MG63 (cell line): ENCODE results near the gene RBMS1. TPM values are rescaled to one million over a fixed set of nuclear protein-coding genes. Genes with fewer than 3 reads are reported as not detected.

Experiments
- DNase-seq: peaks from one replicate; pipeline ENCODE4 v3.0.0-alpha.2; 2020
- H3K27me3 ChIP-seq: fragments of 250-450 bp; sonication (Bioruptor Pico); 2 replicates; pipeline ENCODE4 v1.5.1; 2020; ENCODE audit warnings: mild to moderate bottlenecking, moderate library complexity
- H3K36me3 ChIP-seq: fragments of 250-450 bp; sonication (Bioruptor Pico); 2 replicates; pipeline ENCODE4 v1.5.1; 2020; ENCODE audit warnings: mild to moderate bottlenecking, moderate library complexity
- H3K4me3 ChIP-seq: fragments of 250-450 bp; sonication (Bioruptor Pico); 2 replicates; pipeline ENCODE4 v1.5.1; 2020; ENCODE audit warnings: mild to moderate bottlenecking, moderate library complexity
- H3K9me3 ChIP-seq: fragments of 250-450 bp; sonication (Bioruptor Pico); 2 replicates; pipeline ENCODE4 v1.5.1; 2020; ENCODE audit warnings: mild to moderate bottlenecking, moderate library complexity
- total RNA-seq: library from RNA; depleted of rRNA; stranded (reverse); fragments of >200 nt; shearing (Covaris generic); gene quantifications from 2 replicates; pipeline ENCODE4 v1.2.3, GENCODE V29; 2014; ENCODE audit warnings: low replicate concordance

Gene RBMS1
- total RNA-seq, 1 experiment from 2014 or later = 38.7 TPM

DNA sequence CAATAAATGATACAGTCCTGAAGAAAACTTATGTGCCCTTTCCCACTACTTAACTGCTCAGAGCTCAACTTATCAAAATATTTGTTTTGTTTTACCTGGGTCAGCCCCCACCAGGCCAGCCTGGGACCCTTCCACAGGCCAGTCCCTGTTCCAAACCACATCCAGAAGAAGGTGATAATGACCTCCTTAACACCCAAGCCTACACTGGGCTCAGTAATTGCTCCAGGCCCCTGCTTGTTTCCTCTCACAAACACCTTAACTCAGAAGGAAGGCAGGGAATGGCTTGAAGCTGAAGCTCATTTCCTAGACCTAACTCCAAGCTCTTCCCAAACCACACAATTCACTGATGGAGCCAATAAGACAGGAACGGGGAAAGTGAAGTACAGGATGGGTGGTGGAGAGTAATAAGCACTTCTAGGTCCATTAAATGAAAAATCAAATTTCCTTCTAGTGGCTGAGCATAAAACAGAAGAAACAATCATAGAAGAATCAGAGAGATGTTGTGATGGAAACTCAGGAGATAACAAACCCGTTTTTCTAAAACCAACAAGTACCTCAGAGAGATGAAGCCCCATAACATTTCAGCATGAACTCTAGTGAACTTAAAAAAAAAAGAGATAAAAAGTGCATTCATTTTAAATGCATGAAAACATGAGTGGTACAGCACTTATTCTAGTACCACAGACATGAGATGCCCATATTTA is 160.1 kb downstream of the RBMS1 start:
- H3K9me3 ChIP-seq = no peaks in the 10 kb centered on the region
- no peaks in the 10 kb centered on the region for H3K27me3 ChIP-seq
- no peak for DNase-seq
- H3K36me3 ChIP-seq = peaks cover 17% of the 10 kb centered on the region
- no peak overlapping the region for H3K4me3 ChIP-seq

DNA sequence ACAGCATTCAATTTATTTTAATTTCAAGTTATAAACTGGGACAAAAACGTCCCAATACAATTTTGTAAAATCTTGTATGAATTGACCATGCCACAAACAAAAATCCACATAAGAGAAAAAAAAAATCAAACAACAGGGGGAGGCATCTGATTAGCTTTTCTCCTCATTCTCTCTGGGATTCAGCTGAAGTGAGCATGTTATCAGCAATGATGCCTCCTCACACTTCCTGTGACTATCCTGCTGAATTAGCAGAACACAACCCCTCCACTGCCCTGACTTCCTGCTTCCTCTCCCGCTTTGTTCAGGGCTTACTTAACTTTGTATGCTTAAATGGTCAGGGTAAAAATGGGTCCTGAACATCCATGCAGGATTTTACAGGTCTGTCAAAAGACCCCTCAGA is 161.3 kb downstream of the RBMS1 start:
- peaks cover 17% of the 10 kb centered on the region for H3K36me3 ChIP-seq
- H3K4me3 ChIP-seq = no peak overlapping the region
- DNase-seq = no peak
- H3K27me3 ChIP-seq = no peaks in the 10 kb centered on the region
- H3K9me3 ChIP-seq = no peaks in the 10 kb centered on the region

DNA sequence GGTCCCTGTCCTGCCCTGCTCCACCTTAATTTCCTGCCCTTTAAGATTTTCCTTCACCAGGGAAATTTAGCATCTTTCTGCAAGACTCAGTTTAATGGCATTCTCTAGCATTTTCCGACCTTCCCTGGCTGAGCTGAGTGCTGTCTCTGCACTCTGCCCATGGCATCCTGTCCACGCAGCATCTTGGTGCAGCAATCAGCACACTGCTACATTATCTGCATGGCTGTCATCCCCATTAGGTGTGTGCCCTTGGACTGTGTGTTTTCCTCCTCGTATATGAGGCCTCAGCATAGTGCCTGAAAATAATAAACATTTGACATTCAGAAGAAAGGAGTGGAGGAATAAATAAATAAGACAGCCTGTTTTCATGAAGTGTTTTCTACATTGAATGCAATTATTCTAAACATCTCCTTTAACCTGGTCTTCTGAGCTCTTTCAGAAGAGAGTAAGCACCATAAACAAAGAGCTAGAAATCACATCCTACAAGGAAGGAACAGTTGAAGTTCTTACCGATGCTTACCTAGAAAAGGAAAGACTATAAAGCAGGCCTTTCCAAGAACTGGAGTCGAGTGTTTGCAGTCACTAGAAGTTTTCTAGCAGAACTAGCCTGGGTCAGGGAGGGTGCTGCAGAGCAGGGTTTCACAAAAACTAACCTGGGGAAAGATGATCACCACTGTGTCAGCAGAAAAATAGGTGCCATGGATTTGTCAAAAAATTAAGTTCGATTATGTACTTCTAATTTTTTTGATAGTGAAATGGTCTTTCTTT is 162.2 kb downstream of the RBMS1 start:
- peaks cover 17% of the 10 kb centered on the region for H3K36me3 ChIP-seq
- H3K4me3 ChIP-seq = no peak overlapping the region

DNA sequence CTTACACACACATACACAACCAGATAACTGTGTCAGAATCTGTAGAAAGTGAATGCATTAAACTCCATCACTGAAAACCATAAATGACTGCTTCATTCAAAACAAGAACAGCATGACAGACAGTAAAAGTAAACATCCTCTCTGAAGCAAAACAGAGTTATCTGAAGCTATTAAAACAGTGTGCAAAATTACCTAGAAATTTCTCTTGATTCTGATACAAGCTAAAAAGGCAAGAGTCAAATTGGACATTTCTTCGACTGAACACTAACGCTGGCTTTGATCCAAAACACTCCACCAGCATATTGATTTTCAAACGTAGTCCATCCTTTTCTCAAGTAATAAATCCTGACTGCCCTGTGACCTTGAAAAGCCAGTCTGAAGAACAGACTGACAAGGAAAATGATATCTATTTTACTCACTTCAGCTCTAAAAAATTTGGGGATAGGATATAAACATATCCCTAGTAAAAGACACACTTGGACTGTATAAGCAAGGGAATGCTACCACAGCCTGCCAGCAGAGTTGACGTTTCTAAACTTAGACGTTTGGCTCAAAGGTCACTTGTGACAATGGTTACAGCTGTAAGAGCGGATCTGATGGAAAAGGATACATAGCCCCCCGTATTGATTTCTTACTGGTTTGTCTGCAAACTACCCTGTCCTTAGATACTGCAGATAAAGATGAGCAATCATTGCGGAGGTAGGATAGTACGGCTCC is 164.6 kb downstream of the RBMS1 start:
- Histone ChIP-seq H3K9me3 (no peaks in the 10 kb centered on the region), H3K27me3 (no peaks in the 10 kb centered on the region), H3K4me3 (no peak overlapping the region), H3K36me3 (peaks cover 25% of the 10 kb centered on the region)
- no peak for DNase-seq

More for the DNA sequence above, 162.2 kb downstream of the RBMS1 start:
- no peak for DNase-seq
- H3K27me3 ChIP-seq = no peaks in the 10 kb centered on the region
- H3K9me3 ChIP-seq = no peaks in the 10 kb centered on the region

DNA sequence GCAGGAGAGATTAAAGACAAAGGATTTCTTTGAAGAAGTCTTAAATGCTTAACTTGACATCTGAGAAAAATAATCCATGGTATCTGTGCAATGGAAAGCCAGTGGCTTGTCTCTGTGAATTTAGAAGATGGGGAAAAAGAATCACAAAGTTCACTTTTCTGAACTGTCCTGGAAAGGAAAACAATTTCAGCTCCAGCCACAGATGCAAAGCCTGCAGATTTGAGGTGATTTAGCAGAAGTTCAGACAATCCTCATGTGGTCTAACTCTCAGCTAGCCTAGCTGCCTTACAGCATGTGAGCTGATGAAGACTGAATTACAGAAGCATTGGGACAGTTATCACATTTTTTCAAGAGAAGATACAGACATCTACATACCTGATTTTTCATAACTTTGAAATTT is 166.8 kb downstream of the RBMS1 start:
- no peak overlapping the region for H3K4me3 ChIP-seq
- no peak for DNase-seq
- H3K27me3 ChIP-seq = no peaks in the 10 kb centered on the region
- H3K9me3 ChIP-seq = no peaks in the 10 kb centered on the region
- peaks cover 28% of the 10 kb centered on the region for H3K36me3 ChIP-seq

DNA sequence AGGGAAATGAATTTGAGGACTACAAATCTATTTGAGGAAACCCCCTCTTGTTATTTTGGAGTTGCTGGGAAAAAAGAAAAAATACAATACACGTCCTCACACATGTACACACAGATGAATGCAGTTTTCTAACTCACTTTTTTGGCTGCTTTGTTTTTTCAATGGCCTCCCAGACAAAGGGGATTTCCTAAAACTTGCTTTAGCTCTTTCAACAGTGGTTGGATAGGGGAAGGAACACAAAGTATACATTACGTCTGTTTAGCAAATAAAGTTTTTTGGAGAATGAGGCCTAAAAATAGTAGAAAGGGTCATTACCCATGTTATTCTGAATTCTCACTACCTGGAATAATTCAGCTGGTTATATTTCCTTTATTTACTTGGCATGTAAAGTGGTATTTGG is 168.2 kb downstream of the RBMS1 start:
- H3K27me3 ChIP-seq = no peaks in the 10 kb centered on the region
- H3K36me3 ChIP-seq = peaks cover 21% of the 10 kb centered on the region
- no peaks in the 10 kb centered on the region for H3K9me3 ChIP-seq
- no peak for DNase-seq
- H3K4me3 ChIP-seq = no peak overlapping the region

DNA sequence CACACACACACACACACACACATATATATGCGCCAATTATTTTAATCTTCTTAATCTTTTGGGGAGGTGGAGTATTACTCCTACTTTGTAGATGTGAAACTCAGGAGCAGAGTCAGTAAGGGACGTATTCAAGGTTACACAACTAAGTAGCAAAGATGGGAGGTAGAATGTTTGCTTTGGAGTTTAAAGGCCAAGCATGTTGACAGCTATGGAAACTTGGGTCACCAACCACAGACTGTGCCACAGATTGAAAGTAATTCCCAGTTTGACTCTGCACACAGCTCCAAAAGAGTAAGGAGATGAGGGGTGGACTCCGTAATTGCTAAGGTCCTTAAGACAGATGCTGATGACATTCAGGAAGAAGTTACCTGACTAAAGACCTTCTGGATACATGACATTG is 168.7 kb downstream of the RBMS1 start:
- no peak for DNase-seq
- peaks cover 18% of the 10 kb centered on the region for H3K36me3 ChIP-seq
- H3K27me3 ChIP-seq = no peaks in the 10 kb centered on the region
- H3K4me3 ChIP-seq = no peak overlapping the region
- no peaks in the 10 kb centered on the region for H3K9me3 ChIP-seq

DNA sequence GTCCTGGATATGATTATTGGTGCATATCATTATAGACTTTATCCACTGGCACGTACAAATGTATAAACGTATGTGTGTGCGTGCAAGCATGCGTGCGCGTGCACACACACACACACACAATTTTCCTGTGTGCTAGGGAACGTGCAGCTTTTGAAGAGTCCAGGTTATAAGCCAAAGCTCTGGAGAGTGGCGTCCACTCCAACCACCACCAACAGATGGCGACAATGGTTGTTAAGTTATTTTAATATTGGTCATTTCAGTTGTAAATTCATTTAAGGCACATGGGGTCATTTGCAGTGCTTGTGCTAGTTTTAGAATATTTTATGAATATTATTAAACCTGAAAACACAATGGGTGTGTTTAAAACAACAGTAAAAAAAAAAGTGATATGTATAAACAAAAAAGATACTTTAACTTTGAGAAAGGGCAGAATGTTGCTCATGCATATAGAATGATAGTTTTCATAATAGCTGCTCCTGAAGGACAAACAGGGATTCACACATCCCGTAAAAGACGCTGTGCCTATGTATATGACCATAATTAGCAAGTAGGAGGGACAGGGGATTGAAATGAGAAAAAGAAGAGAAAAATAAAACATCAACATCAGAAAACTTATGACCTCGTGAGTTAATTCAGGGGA is 169.3 kb downstream of the RBMS1 start:
- H3K36me3 ChIP-seq = peaks cover 12% of the 10 kb centered on the region
- no peak overlapping the region for H3K4me3 ChIP-seq
- peak; percentile 41 for DNase-seq
- H3K27me3 ChIP-seq = no peaks in the 10 kb centered on the region
- H3K9me3 ChIP-seq = no peaks in the 10 kb centered on the region

DNA sequence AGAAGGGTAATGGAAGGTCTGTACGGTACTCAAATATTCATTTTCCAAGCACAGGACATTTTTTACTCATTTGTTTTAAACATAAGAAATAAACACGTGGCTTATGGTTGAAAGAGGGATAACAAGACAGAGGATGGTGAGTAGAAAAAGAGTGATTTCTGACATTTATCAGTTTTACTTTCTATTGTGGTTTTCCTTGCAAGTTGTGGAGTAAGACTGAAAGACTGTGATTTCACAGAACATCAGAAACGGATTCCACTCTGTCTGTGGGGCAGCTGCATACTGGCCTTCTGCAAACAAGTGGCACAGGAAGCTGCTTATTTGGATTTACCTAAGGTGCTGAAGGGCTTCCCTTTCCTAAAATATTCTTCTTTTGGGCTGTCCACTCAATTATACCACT is 171.3 kb downstream of the RBMS1 start:
- H3K9me3 ChIP-seq = no peaks in the 10 kb centered on the region
- no peaks in the 10 kb centered on the region for H3K27me3 ChIP-seq
- peaks cover 13% of the 10 kb centered on the region for H3K36me3 ChIP-seq
- no peak overlapping the region for H3K4me3 ChIP-seq
- no peak for DNase-seq

DNA sequence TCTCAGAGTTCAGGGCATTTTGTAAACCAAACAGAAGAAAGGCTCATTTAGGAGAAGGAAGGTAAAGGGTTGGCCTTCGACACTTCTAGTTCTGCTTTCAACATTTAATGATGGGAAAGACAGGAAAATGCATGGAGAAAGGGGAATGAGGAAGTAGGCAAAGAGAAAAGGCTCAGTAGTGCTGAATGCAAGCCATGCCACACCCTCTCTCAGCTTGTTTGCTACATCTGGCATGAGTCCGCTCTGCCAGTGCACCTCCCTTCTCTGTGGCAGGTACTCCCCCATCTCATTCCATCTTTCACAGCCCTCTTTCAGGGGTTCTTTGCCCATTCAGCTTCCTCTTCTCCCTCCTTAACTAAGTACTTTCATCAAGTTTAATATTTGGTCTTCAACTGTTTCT is 172.6 kb downstream of the RBMS1 start:
- Histone ChIP-seq H3K9me3 (no peaks in the 10 kb centered on the region), H3K27me3 (no peaks in the 10 kb centered on the region), H3K4me3 (no peak overlapping the region), H3K36me3 (peaks cover 23% of the 10 kb centered on the region)
- no peak for DNase-seq

DNA sequence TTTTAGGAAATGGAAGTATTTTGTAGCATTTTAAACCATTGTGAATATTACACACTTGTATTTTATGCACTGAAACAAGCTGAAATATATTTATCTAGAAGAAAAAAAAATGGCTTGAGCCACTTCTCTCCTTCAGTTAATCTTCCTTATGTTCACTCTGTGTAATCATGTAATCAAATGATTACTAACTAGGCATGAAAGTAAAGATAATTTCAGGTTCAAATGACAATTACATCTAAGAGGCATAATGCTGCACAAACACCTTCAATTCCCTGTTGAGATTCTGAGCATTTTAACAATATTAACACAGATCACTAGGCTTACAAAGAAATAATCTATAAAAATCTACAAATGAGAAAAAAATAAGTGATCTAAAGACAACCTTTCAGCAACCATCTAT is 173.9 kb downstream of the RBMS1 start:
- Histone ChIP-seq H3K27me3 (no peaks in the 10 kb centered on the region), H3K4me3 (no peak overlapping the region), H3K9me3 (no peaks in the 10 kb centered on the region), H3K36me3 (peaks cover 25% of the 10 kb centered on the region)
- DNase-seq = no peak

DNA sequence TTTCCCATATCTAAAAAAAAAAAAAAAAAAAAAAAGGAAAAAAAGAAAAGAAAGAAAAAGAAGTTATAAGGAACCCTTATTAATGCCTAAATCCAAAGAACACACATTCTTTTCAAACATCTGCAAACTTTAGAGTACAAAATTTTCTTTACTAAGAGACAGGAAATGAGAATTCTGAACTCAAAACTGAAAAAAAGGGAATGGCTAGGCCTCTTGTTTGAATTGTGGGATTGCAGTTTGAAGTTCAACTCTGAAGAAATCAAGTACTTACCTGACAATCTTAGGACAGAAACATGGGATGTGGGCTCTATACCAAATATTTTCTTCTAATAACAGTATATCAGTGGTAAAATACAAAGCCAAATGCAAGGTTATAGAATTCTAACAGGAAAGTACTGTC is 175.4 kb downstream of the RBMS1 start:
- H3K27me3 ChIP-seq = no peaks in the 10 kb centered on the region
- DNase-seq = no peak

DNA sequence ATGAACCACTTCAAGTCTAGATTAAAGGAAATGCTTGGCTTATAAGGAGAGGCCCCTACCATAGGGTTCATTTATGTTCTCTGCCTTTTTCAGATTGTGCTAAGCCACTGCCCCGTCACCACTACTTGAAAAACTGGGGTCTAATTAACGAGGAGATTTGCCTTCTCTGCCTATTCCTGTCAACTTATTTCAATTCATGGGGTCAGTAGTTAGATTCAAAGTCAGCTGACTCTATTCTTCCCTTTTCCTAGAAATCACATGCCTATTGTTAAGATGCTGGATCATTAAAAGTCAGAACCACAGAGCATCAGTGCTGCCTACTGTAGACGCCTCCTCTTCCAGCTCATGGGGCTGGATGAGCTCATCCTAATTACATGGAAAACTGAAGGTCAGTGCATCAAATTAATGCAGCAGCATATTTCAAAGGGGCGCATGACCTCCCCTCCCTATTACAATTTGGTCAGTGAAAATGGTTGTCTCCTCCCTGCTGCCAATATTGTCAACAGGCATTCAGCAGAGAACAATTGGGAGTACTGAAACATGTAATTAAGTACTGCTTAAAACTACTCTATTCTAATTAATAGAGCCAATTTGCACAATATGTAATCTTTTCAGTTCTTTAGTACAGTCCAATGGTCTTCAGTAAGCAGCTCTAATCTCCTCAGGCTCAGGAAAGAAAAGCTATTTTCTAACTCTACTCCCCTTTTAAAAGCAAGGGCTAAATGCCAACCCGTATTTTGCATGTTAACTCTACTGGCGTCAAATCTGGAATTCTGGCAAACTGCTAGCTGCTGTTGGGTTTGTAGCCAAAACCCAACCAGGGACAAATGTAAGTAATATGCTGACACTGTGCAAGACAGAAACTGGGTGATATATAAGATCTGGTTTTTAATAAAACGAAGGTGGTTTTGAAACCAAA is 176.2 kb downstream of the RBMS1 start:
- Histone ChIP-seq H3K27me3 (no peaks in the 10 kb centered on the region), H3K4me3 (no peak overlapping the region), H3K9me3 (no peaks in the 10 kb centered on the region), H3K36me3 (peaks cover 41% of the 10 kb centered on the region)
- DNase-seq = no peak

More for the DNA sequence above, 175.4 kb downstream of the RBMS1 start:
- Histone ChIP-seq H3K36me3 (peaks cover 33% of the 10 kb centered on the region), H3K9me3 (no peaks in the 10 kb centered on the region), H3K4me3 (no peak overlapping the region)

DNA sequence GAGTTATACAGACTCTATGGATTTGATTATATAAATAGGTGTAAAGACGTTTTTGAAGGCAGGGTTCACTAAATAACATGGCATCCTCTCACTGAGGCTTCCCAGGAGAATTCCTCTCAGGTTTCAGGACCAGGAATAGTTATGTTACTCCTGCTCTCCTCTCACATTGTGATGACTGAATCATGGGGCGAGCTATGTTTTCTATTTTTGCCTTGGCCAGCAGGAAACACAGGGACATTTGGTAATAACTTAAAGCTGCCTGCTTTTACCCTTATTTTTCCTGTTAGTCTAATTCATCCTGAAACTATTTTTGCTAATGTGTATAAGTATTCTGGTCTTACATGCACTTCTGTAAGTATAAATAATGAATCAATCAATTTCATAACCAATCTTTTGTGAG is 178.3 kb downstream of the RBMS1 start:
- H3K27me3 ChIP-seq = no peaks in the 10 kb centered on the region
- H3K36me3 ChIP-seq = peaks cover 50% of the 10 kb centered on the region
- DNase-seq = no peak
- H3K4me3 ChIP-seq = no peak overlapping the region
- H3K9me3 ChIP-seq = no peaks in the 10 kb centered on the region

DNA sequence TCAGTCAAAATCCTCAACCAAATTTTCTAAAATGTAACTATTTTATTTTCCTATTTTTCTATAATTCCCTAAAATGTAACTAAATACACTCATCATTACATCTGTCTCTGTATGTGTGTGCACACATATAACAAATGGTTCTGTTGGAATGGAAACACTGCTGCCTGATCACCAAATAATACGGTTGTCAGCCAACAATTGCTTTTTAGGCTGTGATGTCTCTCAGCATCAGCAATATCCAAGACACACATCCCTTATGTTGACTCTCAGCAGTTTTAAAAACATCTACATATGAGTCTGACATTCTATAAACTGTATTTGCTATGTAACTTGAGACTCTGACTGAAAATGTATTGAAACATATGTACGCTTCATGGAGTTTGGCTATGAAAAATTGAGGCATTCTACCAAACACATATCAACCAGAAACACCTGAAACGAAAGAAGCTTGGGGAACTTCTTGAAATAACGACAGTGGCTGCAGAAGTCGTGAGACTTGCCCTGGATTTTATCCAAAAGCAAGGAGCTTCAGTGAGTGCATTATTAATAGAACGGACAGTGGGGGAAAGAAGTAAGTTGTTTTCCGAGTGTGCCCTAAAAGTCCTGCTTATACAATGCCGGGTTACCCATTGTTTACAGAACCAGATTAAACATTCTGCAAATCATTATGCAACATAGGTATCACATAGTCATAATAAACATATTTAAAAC is 183.3 kb downstream of the RBMS1 start:
- no peaks in the 10 kb centered on the region for H3K27me3 ChIP-seq
- H3K36me3 ChIP-seq = peaks cover 68% of the 10 kb centered on the region

DNA sequence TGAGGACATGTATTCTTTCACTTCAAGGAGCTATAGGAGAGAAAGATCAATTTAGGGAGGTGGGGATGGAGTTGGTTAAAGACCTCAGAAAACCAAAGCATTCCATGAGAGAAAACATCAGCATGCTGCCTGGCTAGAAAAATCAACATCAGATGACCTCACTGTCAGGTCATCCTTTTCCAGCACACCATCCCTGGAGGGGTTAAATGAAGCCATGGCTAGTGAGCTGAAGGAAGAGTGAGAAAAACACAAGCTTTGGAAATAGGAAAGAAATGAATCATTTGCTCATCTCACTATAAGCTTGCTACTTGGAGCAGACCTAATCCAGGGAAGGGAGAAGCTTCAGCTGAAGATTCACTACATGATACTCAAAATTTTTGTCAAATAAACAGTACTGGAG is 184.0 kb downstream of the RBMS1 start:
- no peak overlapping the region for H3K4me3 ChIP-seq
- peaks cover 68% of the 10 kb centered on the region for H3K36me3 ChIP-seq
- no peaks in the 10 kb centered on the region for H3K27me3 ChIP-seq
- DNase-seq = no peak
- H3K9me3 ChIP-seq = no peaks in the 10 kb centered on the region

More for the DNA sequence above, 183.3 kb downstream of the RBMS1 start:
- DNase-seq = no peak
- Histone ChIP-seq H3K4me3 (no peak overlapping the region), H3K9me3 (no peaks in the 10 kb centered on the region)
